Gastrocnemius medialis (tissue), 4 donors: Measurements from ENCODE around the gene MRTFA.

Source experiments
- CTCF ChIP-seq, 5 experiments: fragments of 450-650 bp in 3 of 5; fragments of 200-600 bp in 2 of 5; sonication (generic) in 2 of 5; IDR thresholded peaks in 4 of 5; conservative IDR thresholded peaks in 1 of 5; 1 replicate in 4 of 5; 2 replicates in 1 of 5; pipeline ENCODE4 v1.5.1; 2016 to 2019; ENCODE audit warnings: antibody characterized with exemption in 5 of 5, mild to moderate bottlenecking in 3 of 5, moderate library complexity in 3 of 5
- POLR2A ChIP-seq, 2 donors: fragments of 450-650 bp; IDR thresholded peaks; one replicate each; pipeline ENCODE4 v1.6.1; 2017; ENCODE audit warnings: antibody characterized with exemption in 2 of 2, mild to moderate bottlenecking in 2 of 2, moderate library complexity in 2 of 2

- TF ChIP-seq CTCF (IDR thresholded peaks at IDR 0.05 in 4 of 5, conservative IDR thresholded peaks at IDR 0.05 in 1 of 5) (no peak), POLR2A (IDR thresholded peaks at IDR 0.05) (no peak)
Measured at GRCh38 chr22:40498420-40499208, 137.9 kb downstream of the MRTFA start.
